ENCODE results near the gene MAP7D1. TPM values are rescaled to one million over a fixed set of nuclear protein-coding genes. Genes with fewer than 3 reads are reported as not detected.

Gene MAP7D1
- total RNA-seq, 1 experiment from 2014 or later = 173 TPM

DNA sequence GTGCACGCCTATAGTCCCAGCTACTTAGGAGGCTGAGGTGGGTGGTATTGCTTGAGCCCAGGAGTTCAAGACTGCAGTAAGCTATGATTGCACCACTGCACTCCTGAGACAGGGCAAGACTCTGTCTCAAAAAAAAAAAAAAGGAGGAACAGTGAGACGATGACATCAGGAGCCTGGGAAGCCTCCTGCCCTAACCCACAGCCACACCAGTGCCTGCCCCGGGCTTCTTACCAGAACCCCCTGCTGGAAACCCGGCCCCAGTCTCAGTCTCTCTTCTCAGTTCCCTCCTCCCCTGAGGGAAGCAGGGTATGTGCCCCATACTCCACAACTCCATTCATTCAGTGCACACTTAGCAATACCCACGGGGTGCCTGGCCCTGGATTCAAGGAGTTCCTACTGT lies 40.0 kb upstream of the MAP7D1 start:
- no peaks in the 10 kb centered on the region for H3K9me3 ChIP-seq (ENCODE audit: insufficient read depth, low read depth)
- TF ChIP-seq, protein P1, sequence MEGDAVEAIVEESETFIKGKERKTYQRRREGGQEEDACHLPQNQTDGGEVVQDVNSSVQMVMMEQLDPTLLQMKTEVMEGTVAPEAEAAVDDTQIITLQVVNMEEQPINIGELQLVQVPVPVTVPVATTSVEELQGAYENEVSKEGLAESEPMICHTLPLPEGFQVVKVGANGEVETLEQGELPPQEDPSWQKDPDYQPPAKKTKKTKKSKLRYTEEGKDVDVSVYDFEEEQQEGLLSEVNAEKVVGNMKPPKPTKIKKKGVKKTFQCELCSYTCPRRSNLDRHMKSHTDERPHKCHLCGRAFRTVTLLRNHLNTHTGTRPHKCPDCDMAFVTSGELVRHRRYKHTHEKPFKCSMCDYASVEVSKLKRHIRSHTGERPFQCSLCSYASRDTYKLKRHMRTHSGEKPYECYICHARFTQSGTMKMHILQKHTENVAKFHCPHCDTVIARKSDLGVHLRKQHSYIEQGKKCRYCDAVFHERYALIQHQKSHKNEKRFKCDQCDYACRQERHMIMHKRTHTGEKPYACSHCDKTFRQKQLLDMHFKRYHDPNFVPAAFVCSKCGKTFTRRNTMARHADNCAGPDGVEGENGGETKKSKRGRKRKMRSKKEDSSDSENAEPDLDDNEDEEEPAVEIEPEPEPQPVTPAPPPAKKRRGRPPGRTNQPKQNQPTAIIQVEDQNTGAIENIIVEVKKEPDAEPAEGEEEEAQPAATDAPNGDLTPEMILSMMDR (conservative IDR thresholded peaks at IDR 0.05) = no peak
- TF ChIP-seq EZH2 (IDR thresholded peaks at IDR 0.05; ENCODE audit: low read depth) = no peak
- no peaks in the 10 kb centered on the region for H3K9me2 ChIP-seq (ENCODE audit: insufficient read depth)
- no peak for DNase-seq
- H3K4me1 ChIP-seq (replicated peaks; ENCODE audit: insufficient read depth) = no peaks in the 10 kb centered on the region
- BruUV-seq (replicated peaks) = no TSS peak
- H4K20me1 ChIP-seq (ENCODE audit: insufficient read depth) = no peaks in the 10 kb centered on the region; the same call in 1 of the 2 replicates
- H2AFZ ChIP-seq = no peak overlapping the region
- ChIA-PET CTCF (no interaction called here), POLR2A (ENCODE audit: unreplicated experiment) (interaction anchor here (0.6 kb wide), 1 partner anchor 81 kb away, joined by 4 read pairs; no protein-coding TSS in a partner anchor)
- H3K4me2 ChIP-seq = no peak overlapping the region
- no peaks in the 10 kb centered on the region for H3K79me2 ChIP-seq (ENCODE audit: low read depth)
- H3K4me3 ChIP-seq = no peak overlapping the region
- no peaks in the 10 kb centered on the region for H3K36me3 ChIP-seq (ENCODE audit: low read depth)
- intact Hi-C loops (cut with micrococcal nuclease; ENCODE audit: unreplicated experiment) = no loop called here
- H3F3A ChIP-seq (ENCODE audit: insufficient read depth, low read depth) = 0 out of 2 replicates have a peak, but pooled peaks cover 5% of the 10 kb centered on the region
- H3K27me3 ChIP-seq (ENCODE audit: insufficient read depth, low read depth) = no peaks in the 10 kb centered on the region
- H3K27ac ChIP-seq = no peak overlapping the region

DNA sequence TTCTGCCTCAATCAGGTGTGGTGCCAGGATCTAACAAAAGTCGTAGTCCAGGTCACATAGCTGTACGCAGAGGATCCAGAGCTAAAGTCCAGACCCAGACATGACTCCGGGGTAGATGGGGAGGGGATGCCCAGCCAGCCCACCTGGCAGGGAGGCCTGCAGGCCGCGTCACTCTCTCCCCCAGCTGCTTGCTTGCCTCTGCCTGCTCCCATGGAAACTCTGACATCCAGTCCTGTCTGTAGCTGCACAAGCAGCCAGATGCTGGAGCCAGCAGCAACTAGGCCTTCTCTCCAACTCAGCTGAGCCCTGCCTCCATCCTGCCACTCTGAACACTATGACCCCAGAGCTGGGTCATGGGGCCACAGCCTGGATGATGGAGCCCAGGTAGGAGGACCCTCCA lies 39.1 kb upstream of the MAP7D1 start:
- Histone ChIP-seq H3K9me2 (ENCODE audit: insufficient read depth) (no peaks in the 10 kb centered on the region), H3K4me3 (no peak overlapping the region), H2AFZ (no peak overlapping the region), H3K27ac (no peak overlapping the region), H3K36me3 (ENCODE audit: low read depth) (no peaks in the 10 kb centered on the region), H3F3A (ENCODE audit: insufficient read depth, low read depth) (0 out of 2 replicates have a peak, but pooled peaks cover 5% of the 10 kb centered on the region), H3K79me2 (ENCODE audit: low read depth) (no peaks in the 10 kb centered on the region), H4K20me1 (ENCODE audit: insufficient read depth) (no peaks in the 10 kb centered on the region; the same call in 1 of the 2 replicates), H3K9me3 (ENCODE audit: insufficient read depth, low read depth) (no peaks in the 10 kb centered on the region), H3K4me1 (replicated peaks; ENCODE audit: insufficient read depth) (no peaks in the 10 kb centered on the region), H3K4me2 (no peak overlapping the region), H3K27me3 (ENCODE audit: insufficient read depth, low read depth) (no peaks in the 10 kb centered on the region)
- no TSS peak for BruUV-seq (replicated peaks)
- intact Hi-C loops (cut with micrococcal nuclease; ENCODE audit: unreplicated experiment) = no loop called here
- ChIA-PET POLR2A (ENCODE audit: unreplicated experiment) (interaction anchor here (0.6 kb wide), 1 partner anchor 29 kb away, joined by 3 read pairs; no protein-coding TSS in a partner anchor), CTCF (interaction anchor here (0.5 to 0.6 kb wide), 2 partner anchors 137 to 205 kb away, joined by 7 to 12 read pairs; no protein-coding TSS in a partner anchor)
- TF ChIP-seq EZH2 (IDR thresholded peaks at IDR 0.05; ENCODE audit: low read depth) = no peak
- TF ChIP-seq, protein P1 (conservative IDR thresholded peaks at IDR 0.05) = no peak
- DNase-seq = no peak

DNA sequence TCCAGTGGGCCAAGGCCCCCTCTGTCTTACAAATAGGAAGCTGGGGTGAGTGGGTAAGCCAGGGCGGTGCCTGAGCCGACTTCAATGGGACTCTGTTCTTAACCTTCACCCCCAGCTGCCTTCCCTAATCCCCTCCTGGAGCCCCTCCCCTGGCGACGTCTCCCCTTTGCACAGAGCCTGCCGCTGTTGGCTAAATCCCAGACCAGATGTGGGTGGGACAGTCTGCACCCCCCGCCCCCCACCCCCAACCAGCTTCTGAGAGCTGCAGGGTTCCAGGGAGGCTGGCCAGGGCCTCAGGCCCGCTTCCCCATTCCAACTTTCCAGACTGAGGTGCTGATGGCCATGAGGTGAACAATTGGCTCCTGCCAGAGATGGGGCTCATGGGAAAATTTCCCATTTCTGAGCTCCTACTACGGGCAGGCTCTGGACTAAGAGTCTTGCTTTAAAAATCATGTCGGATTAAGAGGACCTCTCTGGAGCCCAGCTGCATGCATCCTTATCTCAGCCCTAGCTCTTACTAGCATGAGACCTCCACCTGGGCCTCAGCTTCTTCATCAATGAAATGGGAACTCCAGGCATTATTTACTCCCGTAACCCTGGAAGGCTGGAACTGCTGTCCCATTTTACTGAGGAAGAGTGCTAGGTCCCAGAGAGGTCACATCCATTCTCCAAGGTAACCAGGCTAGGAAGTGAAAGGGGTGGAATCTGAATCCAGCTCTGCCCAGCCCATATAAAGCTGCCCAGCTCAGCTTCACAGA lies 37.3 kb upstream of the MAP7D1 start:
- Histone ChIP-seq H3K4me1 (replicated peaks; ENCODE audit: insufficient read depth) (no peaks in the 10 kb centered on the region), H3K4me3 (no peak overlapping the region), H3K36me3 (ENCODE audit: low read depth) (no peaks in the 10 kb centered on the region), H2AFZ (no peak overlapping the region), H3K4me2 (no peak overlapping the region), H3K27me3 (ENCODE audit: insufficient read depth, low read depth) (peaks cover 5% of the 10 kb centered on the region; the same call in 1 of the 2 replicates), H3K9me2 (ENCODE audit: insufficient read depth) (no peaks in the 10 kb centered on the region), H3F3A (ENCODE audit: insufficient read depth, low read depth) (0 out of 2 replicates have a peak, but pooled peaks cover 5% of the 10 kb centered on the region), H3K27ac (no peak overlapping the region), H4K20me1 (ENCODE audit: insufficient read depth) (no peaks in the 10 kb centered on the region; the same call in 1 of the 2 replicates), H3K9me3 (ENCODE audit: insufficient read depth, low read depth) (no peaks in the 10 kb centered on the region), H3K79me2 (ENCODE audit: low read depth) (no peaks in the 10 kb centered on the region)
- DNase-seq = no peak
- POLR2A ChIA-PET (ENCODE audit: unreplicated experiment) = no interaction called here
- BruUV-seq (replicated peaks) = no TSS peak
- intact Hi-C loops (cut with micrococcal nuclease; ENCODE audit: unreplicated experiment) = no loop called here
- CTCF ChIA-PET = interaction anchor here (0.6 to 1.7 kb wide), 2 partner anchors 16 to 310 kb away, joined by 6 to 7 read pairs; no protein-coding TSS in a partner anchor
- TF ChIP-seq, protein P1 (conservative IDR thresholded peaks at IDR 0.05) = no peak
- TF ChIP-seq EZH2 (IDR thresholded peaks at IDR 0.05; ENCODE audit: low read depth) = no peak

Data from PC-9 (cell line).